NT2/D1 (cell line): Measurements from ENCODE around the gene PAPOLB.

Experiments used
- DNase-seq: peaks from one replicate; pipeline ENCODE4 v3.0.0-alpha.2; 2011; ENCODE audit warnings: low read depth, low spot score
- H3K27me3 ChIP-seq: 2 replicates; pipeline ENCODE4 v1.6.0; 2011; ENCODE audit warnings: mild to moderate bottlenecking; ENCODE audit not compliant: insufficient read length, insufficient read depth
- H3K36me3 ChIP-seq: 2 replicates; pipeline ENCODE4 v1.6.1; 2011; ENCODE audit warnings: mild to moderate bottlenecking, low read length, mixed read lengths; ENCODE audit not compliant: insufficient read depth, insufficient read length
- H3K4me1 ChIP-seq: 2 replicates; pipeline ENCODE4 v1.5.1; 2011; ENCODE audit not compliant: insufficient read depth, insufficient read length
- H3K4me3 ChIP-seq: 2 replicates; pipeline ENCODE4 v1.5.1; 2011; ENCODE audit warnings: low read depth; ENCODE audit not compliant: insufficient read length
- H3K9ac ChIP-seq: 2 replicates; pipeline ENCODE4 v1.6.0; 2011; ENCODE audit warnings: low read depth; ENCODE audit not compliant: insufficient read length
- H3K9me3 ChIP-seq: 2 replicates; pipeline ENCODE4 v1.5.1; 2011; ENCODE audit warnings: mild to moderate bottlenecking, low read length; ENCODE audit not compliant: insufficient read depth
- SUZ12 ChIP-seq: IDR thresholded peaks from 2 replicates; pipeline ENCODE4 v1.6.1; 2011; ENCODE audit not compliant: insufficient read length, insufficient read depth; ENCODE audit errors: extremely low read depth
- YY1 ChIP-seq: IDR thresholded peaks from 2 replicates; pipeline ENCODE4 v1.6.1; 2011; ENCODE audit not compliant: insufficient read length, insufficient read depth
- ZNF274 ChIP-seq: IDR thresholded peaks from 2 replicates; pipeline ENCODE4 v1.6.1; 2011; ENCODE audit warnings: mild to moderate bottlenecking, low read depth, low read length

The PAPOLB gene

GRCh38 chr7:4889682-4890081, 27.9 kb upstream of the PAPOLB start:
- H3K4me1 ChIP-seq = no peaks in the 10 kb centered on the region
- no peak overlapping the region for H3K4me3 ChIP-seq
- H3K27me3 ChIP-seq = no peaks in the 10 kb centered on the region
- H3K36me3 ChIP-seq = no peaks in the 10 kb centered on the region
- DNase-seq = no peak
- H3K9ac ChIP-seq = no peak overlapping the region
- TF ChIP-seq SUZ12 = no peak
- TF ChIP-seq YY1 = no peak
- no peak for TF ChIP-seq ZNF274
- no peaks in the 10 kb centered on the region for H3K9me3 ChIP-seq

DNA sequence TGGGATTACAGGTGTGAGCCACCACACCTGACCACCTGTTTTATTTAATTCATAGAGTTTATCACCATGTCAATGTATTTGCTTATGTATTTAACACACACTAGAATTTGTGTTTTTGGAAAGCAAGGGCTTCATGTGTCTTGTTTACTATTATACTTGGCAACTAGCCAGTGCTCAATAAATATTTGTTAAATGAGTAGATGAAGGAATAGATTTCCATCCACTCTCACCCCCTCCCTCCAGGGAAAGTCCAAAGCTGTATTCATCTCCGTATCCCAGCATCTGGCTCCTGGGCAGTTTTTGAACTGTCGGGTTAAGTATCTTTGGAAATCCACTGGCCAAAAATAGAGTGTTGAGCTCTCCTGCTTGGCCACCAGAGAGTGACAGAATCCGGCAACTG, 26.3 kb upstream of the PAPOLB start:
- DNase-seq = no peak
- no peak for TF ChIP-seq ZNF274
- no peak for TF ChIP-seq YY1
- no peak for TF ChIP-seq SUZ12
- Histone ChIP-seq H3K36me3 (no peaks in the 10 kb centered on the region), H3K9ac (no peak overlapping the region), H3K4me3 (no peak overlapping the region), H3K9me3 (no peaks in the 10 kb centered on the region), H3K4me1 (no peaks in the 10 kb centered on the region), H3K27me3 (no peaks in the 10 kb centered on the region)

DNA sequence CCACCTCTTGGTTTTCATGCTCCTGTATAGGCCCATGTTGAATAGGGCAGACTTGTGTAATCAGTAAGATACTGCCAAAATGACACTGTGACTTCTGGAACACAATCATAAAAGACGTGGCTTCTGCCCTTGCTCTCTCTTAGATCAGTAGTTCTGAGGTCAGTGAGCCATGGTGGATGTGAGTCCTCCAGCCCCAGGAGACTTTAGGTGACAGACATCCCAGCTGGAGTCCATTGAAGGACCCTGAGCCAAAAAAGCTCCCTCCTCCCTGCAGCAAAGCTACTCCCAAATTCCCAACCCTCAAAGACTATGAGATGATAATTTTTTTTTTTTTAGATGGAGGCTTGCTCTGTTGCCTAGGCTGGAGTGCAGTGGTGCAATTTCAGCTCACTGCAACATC, 24.8 kb upstream of the PAPOLB start:
- no peaks in the 10 kb centered on the region for H3K36me3 ChIP-seq
- no peak overlapping the region for H3K9ac ChIP-seq
- no peak overlapping the region for H3K4me3 ChIP-seq
- H3K4me1 ChIP-seq = peaks cover 2% of the 10 kb centered on the region
- no peak for DNase-seq
- no peak for TF ChIP-seq ZNF274
- no peak for TF ChIP-seq SUZ12
- no peak for TF ChIP-seq YY1
- H3K27me3 ChIP-seq = no peaks in the 10 kb centered on the region
- H3K9me3 ChIP-seq = no peaks in the 10 kb centered on the region

DNA sequence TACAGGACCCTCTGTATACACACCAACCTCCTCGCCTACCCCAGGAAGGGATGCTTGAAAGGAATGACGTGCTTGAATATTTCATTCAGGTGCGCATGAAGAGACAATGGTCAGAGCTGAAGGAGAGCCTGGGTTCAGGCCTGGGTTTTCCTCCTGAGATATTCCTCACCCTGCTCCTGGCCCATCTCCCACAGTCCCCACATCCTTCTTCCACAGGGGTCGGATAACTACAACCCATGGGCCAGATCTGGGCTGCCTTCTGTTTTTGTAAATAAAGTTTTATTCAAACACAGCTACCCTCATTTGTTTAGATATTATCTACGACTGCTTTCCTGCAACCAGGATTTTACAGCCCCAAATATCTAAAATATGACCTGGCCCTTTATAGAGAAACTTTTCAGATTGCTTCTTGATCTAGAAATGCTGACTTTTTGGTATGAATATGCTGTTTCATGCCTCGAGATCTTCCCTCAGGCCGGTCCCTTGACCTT, 23.5 kb upstream of the PAPOLB start:
- H3K9me3 ChIP-seq = no peaks in the 10 kb centered on the region
- H3K4me1 ChIP-seq = peaks cover 2% of the 10 kb centered on the region
- no peak overlapping the region for H3K4me3 ChIP-seq
- no peak overlapping the region for H3K9ac ChIP-seq
- TF ChIP-seq YY1 (no peak), ZNF274 (no peak), SUZ12 (no peak)
- H3K27me3 ChIP-seq = no peaks in the 10 kb centered on the region
- no peak for DNase-seq
- no peaks in the 10 kb centered on the region for H3K36me3 ChIP-seq

DNA sequence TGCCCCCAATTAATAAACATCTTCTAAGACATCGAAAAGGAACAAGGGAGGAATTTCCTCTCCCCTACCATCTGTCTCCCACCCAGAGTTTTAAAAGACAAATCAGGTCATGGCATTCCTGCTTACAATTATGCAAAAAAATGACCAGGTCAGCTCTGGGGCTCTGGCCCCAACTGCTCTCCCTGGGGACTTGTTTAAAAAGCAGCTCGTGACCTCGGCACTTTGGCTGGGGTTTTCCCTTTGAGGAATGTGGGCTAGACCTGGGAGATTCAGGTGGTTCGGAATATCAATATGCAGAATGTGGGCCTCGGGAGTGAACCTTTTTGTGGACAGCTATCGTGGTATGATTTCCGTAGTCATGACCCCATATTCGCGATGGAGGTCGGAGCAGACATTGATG, 22.3 kb upstream of the PAPOLB start:
- H3K4me3 ChIP-seq = no peak overlapping the region
- TF ChIP-seq YY1 = no peak
- no peak for TF ChIP-seq ZNF274
- TF ChIP-seq SUZ12 = no peak
- H3K9me3 ChIP-seq = no peaks in the 10 kb centered on the region
- H3K36me3 ChIP-seq = peaks cover 3% of the 10 kb centered on the region
- H3K9ac ChIP-seq = no peak overlapping the region
- H3K27me3 ChIP-seq = no peaks in the 10 kb centered on the region
- peaks cover 6% of the 10 kb centered on the region for H3K4me1 ChIP-seq
- no peak for DNase-seq

GRCh38 chr7:4883372-4884144, 21.7 kb upstream of the PAPOLB start, which contains the start of gene RADIL:
Gene RADIL (minus strand): TSS chr7:4883716. CDS start chr7:4878139, 5,577 bp downstream.
- H3K4me3 ChIP-seq = peak within 1 kb of the TSS; percentile 80

GRCh38 chr7:4883033-4883371, 21.2 kb upstream of the PAPOLB start:
- H3K27me3 ChIP-seq = no peaks in the 10 kb centered on the region
- peaks cover 10% of the 10 kb centered on the region for H3K36me3 ChIP-seq
- H3K9ac ChIP-seq = peak overlapping the region; percentile 85
- DNase-seq = no peak
- H3K9me3 ChIP-seq = no peaks in the 10 kb centered on the region
- TF ChIP-seq ZNF274 (no peak), YY1 (no peak), SUZ12 (no peak)
- H3K4me1 ChIP-seq = peaks cover 6% of the 10 kb centered on the region
- H3K4me3 ChIP-seq = peak overlapping the region; percentile 80

More at GRCh38 chr7:4883372-4884144, 21.7 kb upstream of the PAPOLB start, which contains the start of gene RADIL:
- peak within 1 kb of the TSS; percentile 85 for H3K9ac ChIP-seq
- peaks cover 6% of the 10 kb centered on the region for H3K4me1 ChIP-seq
- no peaks in the 10 kb centered on the region for H3K9me3 ChIP-seq
- H3K27me3 ChIP-seq = no peaks in the 10 kb centered on the region
- DNase-seq = peak; percentile 95
- TF ChIP-seq ZNF274 (no peak), SUZ12 (no peak)
- peaks cover 8% of the 10 kb centered on the region for H3K36me3 ChIP-seq
